BJ (cell line): ENCODE data around the gene PPARGC1A. TPM values are rescaled to one million over a fixed set of nuclear protein-coding genes. Genes with fewer than 3 reads are reported as not detected.

ENCODE experiments used
- CTCF ChIA-PET: fragments of 350-600 bp; formaldehyde crosslinking; extraction: SDS; loops from one replicate; lab custom pipeline; 2021; ENCODE audit warnings: antibody characterized with exemption, inconsistent platforms; lab: Yijun Ruan, JAX
- POLR2A ChIA-PET: fragments of 300-600 bp; sonication (Branson Sonifier 250); formaldehyde crosslinking; extraction: SDS; loops from one replicate; lab custom pipeline; 2021; ENCODE audit warnings: antibody characterized with exemption; lab: Charles Lee
- DNase-seq: peaks from one replicate; pipeline ENCODE4 v3.0.0-alpha.2; 2011; ENCODE audit warnings: low read depth
- H3K27me3 ChIP-seq: 2 replicates; pipeline ENCODE4 v1.6.0; 2011; ENCODE audit warnings: low read length; ENCODE audit not compliant: control insufficient read depth, insufficient read depth
- H3K36me3 ChIP-seq: 2 replicates; pipeline ENCODE4 v1.5.1; 2011; ENCODE audit warnings: low read length; ENCODE audit not compliant: control insufficient read depth, insufficient read depth
- H3K4me3 ChIP-seq: 2 replicates; pipeline ENCODE4 v1.5.1; 2011; ENCODE audit warnings: low read depth, mild to moderate bottlenecking, control low read depth, low read length
- CTCF ChIP-seq: IDR thresholded peaks from 2 replicates; pipeline ENCODE4 v1.5.1; 2011; ENCODE audit warnings: low read depth, mild to moderate bottlenecking, control low read depth, inconsistent platforms, low read length, moderate library complexity; ENCODE audit not compliant: insufficient read depth
- polyA plus RNA-seq: library from polyadenylated mRNA; depleted of rRNA; stranded (reverse); fragments of >200 nt; gene quantifications from 2 replicates; pipeline ENCODE4 v1.2.3, GENCODE V29; 2011

PPARGC1A gene
- polyA plus RNA-seq, 1 experiment: 0.11 TPM

GRCh38 chr4:23782778-23783437 is 106.9 kb downstream of the PPARGC1A start:
- DNase-seq: peak; percentile 36
- no peaks in the 10 kb centered on the region for H3K36me3 ChIP-seq
- no peak overlapping the region for H3K4me3 ChIP-seq
- H3K27me3 ChIP-seq: no peaks in the 10 kb centered on the region
- no peak for TF ChIP-seq CTCF
- ChIA-PET POLR2A (no interaction called here), CTCF (interaction anchor here (0.9 to 1.4 kb wide), 2 partner anchors 13 to 64 kb away, joined by 3 to 5 read pairs; no protein-coding TSS in a partner anchor)

- DNase-seq: no peak
- no peak overlapping the region for H3K4me3 ChIP-seq
- CTCF ChIA-PET: no interaction called here
- no peak for TF ChIP-seq CTCF
- POLR2A ChIA-PET: interaction anchor here (0.5 kb wide), 1 partner anchor 13 kb away, joined by 6 read pairs; no protein-coding TSS in a partner anchor
- H3K36me3 ChIP-seq: no peaks in the 10 kb centered on the region
- no peaks in the 10 kb centered on the region for H3K27me3 ChIP-seq
Measured at GRCh38 chr4:23779839-23780238, 110.0 kb downstream of the PPARGC1A start.

- Histone ChIP-seq H3K4me3 (no peak overlapping the region), H3K36me3 (no peaks in the 10 kb centered on the region), H3K27me3 (no peaks in the 10 kb centered on the region)
- DNase-seq: no peak
- CTCF ChIA-PET: no interaction called here
- no peak for TF ChIP-seq CTCF
- POLR2A ChIA-PET: interaction anchor here (0.5 kb wide), 1 partner anchor 12 kb away, joined by 6 read pairs; no protein-coding TSS in a partner anchor
Measured at GRCh38 chr4:23779422-23779821, 110.4 kb downstream of the PPARGC1A start.

GRCh38 chr4:23775694-23776093 is 114.2 kb downstream of the PPARGC1A start:
- no peak for TF ChIP-seq CTCF
- no peak for DNase-seq
- H3K36me3 ChIP-seq: no peaks in the 10 kb centered on the region
- no peak overlapping the region for H3K4me3 ChIP-seq
- no peaks in the 10 kb centered on the region for H3K27me3 ChIP-seq
- POLR2A ChIA-PET: no interaction called here
- CTCF ChIA-PET: no interaction called here

- H3K4me3 ChIP-seq: no peak overlapping the region
- no peaks in the 10 kb centered on the region for H3K36me3 ChIP-seq
- no peaks in the 10 kb centered on the region for H3K27me3 ChIP-seq
- no peak for DNase-seq
- POLR2A ChIA-PET: no interaction called here
- TF ChIP-seq CTCF: no peak
- CTCF ChIA-PET: interaction anchor here (0.7 kb wide), 1 partner anchor 17 kb away, joined by 3 read pairs; no protein-coding TSS in a partner anchor
Measured at GRCh38 chr4:23774909-23775308, 114.9 kb downstream of the PPARGC1A start.
